ENCODE measurements around the gene SAMD7.

GRCh38 chr3:169897284-169897683, 14.1 kb upstream of the SAMD7 start:
- TF ChIP-seq SPI1 (IDR thresholded peaks at IDR 0.05; ENCODE audit: low read depth, low read length) = no peak
- TF ChIP-seq POLR2A (IDR thresholded peaks at IDR 0.05; ENCODE audit: low read depth, low read length) = no peak
- no peak for TF ChIP-seq POLR2AphosphoS5 (IDR thresholded peaks at IDR 0.05; ENCODE audit: low read depth, low read length)
- no peak for TF ChIP-seq TAF1 (IDR thresholded peaks at IDR 0.05; ENCODE audit: low read depth, low read length)
- no peak for TF ChIP-seq PAX5 (IDR thresholded peaks at IDR 0.05; ENCODE audit: insufficient read depth, low read length, severe bottlenecking)

All from GM12891 (cell line).